Astrocyte (in vitro differentiated cells and primary cell): ENCODE results near the gene SMIM43.

ENCODE experiments used
- EZH2 ChIP-seq: IDR thresholded peaks from 2 replicates; pipeline ENCODE4 v1.6.1; 2012; ENCODE audit warnings: mild to moderate bottlenecking, low read length, inconsistent platforms; ENCODE audit not compliant: insufficient read depth
- TF ChIP-seq, protein P1 (sequence below): IDR thresholded peaks from 2 replicates; pipeline ENCODE4 v1.5.1; 2011; ENCODE audit warnings: low read depth, mild to moderate bottlenecking, inconsistent platforms, low read length, moderate library complexity; ENCODE audit not compliant: insufficient read depth

DNA sequence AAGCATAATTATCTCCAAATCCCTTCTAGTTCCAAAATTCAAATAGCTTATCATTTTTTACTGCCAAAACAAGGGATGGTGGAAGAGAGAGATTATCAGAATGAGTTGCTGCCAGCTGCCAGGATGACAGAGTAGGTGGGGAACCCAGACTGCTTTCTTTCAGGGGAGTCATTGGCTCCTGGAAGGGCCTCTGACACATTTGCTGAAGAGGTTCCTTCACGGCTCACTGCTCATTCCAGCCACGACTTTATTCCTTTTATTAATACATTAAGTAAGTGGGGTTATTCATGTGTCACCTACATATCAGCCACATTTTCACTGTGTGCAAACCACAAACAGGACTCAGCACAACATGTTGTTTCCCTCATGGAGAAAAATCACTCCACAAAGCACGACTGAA is 12.7 kb upstream of the SMIM43 start:
- TF ChIP-seq, protein P1, sequence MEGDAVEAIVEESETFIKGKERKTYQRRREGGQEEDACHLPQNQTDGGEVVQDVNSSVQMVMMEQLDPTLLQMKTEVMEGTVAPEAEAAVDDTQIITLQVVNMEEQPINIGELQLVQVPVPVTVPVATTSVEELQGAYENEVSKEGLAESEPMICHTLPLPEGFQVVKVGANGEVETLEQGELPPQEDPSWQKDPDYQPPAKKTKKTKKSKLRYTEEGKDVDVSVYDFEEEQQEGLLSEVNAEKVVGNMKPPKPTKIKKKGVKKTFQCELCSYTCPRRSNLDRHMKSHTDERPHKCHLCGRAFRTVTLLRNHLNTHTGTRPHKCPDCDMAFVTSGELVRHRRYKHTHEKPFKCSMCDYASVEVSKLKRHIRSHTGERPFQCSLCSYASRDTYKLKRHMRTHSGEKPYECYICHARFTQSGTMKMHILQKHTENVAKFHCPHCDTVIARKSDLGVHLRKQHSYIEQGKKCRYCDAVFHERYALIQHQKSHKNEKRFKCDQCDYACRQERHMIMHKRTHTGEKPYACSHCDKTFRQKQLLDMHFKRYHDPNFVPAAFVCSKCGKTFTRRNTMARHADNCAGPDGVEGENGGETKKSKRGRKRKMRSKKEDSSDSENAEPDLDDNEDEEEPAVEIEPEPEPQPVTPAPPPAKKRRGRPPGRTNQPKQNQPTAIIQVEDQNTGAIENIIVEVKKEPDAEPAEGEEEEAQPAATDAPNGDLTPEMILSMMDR, result no peak
- no peak for TF ChIP-seq EZH2
